ENCODE results near the gene SDCBP2.

- no peak for TF ChIP-seq RAD21 (IDR thresholded peaks at IDR 0.05; ENCODE audit: low read length)
- TF ChIP-seq, protein P1, sequence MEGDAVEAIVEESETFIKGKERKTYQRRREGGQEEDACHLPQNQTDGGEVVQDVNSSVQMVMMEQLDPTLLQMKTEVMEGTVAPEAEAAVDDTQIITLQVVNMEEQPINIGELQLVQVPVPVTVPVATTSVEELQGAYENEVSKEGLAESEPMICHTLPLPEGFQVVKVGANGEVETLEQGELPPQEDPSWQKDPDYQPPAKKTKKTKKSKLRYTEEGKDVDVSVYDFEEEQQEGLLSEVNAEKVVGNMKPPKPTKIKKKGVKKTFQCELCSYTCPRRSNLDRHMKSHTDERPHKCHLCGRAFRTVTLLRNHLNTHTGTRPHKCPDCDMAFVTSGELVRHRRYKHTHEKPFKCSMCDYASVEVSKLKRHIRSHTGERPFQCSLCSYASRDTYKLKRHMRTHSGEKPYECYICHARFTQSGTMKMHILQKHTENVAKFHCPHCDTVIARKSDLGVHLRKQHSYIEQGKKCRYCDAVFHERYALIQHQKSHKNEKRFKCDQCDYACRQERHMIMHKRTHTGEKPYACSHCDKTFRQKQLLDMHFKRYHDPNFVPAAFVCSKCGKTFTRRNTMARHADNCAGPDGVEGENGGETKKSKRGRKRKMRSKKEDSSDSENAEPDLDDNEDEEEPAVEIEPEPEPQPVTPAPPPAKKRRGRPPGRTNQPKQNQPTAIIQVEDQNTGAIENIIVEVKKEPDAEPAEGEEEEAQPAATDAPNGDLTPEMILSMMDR (IDR thresholded peaks at IDR 0.05) = no peak
- TF ChIP-seq POLR2AphosphoS5 (IDR thresholded peaks at IDR 0.05; ENCODE audit: low read depth, low read length) = no peak
- TF ChIP-seq NFIC (IDR thresholded peaks at IDR 0.05; ENCODE audit: borderline replicate concordance) = no peak
- TF ChIP-seq EZH2phosphoT487 (IDR thresholded peaks at IDR 0.05; ENCODE audit: borderline replicate concordance, low read depth) = no peak
- TF ChIP-seq, protein P2, sequence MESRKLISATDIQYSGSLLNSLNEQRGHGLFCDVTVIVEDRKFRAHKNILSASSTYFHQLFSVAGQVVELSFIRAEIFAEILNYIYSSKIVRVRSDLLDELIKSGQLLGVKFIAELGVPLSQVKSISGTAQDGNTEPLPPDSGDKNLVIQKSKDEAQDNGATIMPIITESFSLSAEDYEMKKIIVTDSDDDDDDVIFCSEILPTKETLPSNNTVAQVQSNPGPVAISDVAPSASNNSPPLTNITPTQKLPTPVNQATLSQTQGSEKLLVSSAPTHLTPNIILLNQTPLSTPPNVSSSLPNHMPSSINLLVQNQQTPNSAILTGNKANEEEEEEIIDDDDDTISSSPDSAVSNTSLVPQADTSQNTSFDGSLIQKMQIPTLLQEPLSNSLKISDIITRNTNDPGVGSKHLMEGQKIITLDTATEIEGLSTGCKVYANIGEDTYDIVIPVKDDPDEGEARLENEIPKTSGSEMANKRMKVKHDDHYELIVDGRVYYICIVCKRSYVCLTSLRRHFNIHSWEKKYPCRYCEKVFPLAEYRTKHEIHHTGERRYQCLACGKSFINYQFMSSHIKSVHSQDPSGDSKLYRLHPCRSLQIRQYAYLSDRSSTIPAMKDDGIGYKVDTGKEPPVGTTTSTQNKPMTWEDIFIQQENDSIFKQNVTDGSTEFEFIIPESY (IDR thresholded peaks at IDR 0.05; ENCODE audit: borderline replicate concordance, low read depth) = no peak
- no peak for TF ChIP-seq JUND (IDR thresholded peaks at IDR 0.05)
- TF ChIP-seq TCF12 (IDR thresholded peaks at IDR 0.05) = no peak
- TF ChIP-seq ELF1 (IDR thresholded peaks at IDR 0.05) = no peak
- no peak for TF ChIP-seq USF2 (IDR thresholded peaks at IDR 0.05; ENCODE audit: borderline replicate concordance, low read depth, low read length)
These were observed at the start of gene SDCBP2 for GRCh38 chr20:1328680-1329330.
